ENCODE results near the gene EIF2AK3. TPM values are rescaled to one million over a fixed set of nuclear protein-coding genes. Genes with fewer than 3 reads are reported as not detected.

The EIF2AK3 gene
- total RNA-seq, 1 experiment from 2014 or later, result 18.4 TPM

Other genes starting within 250 kb of the EIF2AK3 start
- gene FOXI3, start 174.8 kb downstream of the EIF2AK3 start, total RNA-seq (2014; rRNA removed; shearing (Covaris generic); ENCODE audit: low replicate concordance), result not detected in 2 replicates
- gene RPIA, start 64.2 kb upstream of the EIF2AK3 start, total RNA-seq (2014; rRNA removed; shearing (Covaris generic); ENCODE audit: low replicate concordance), result 36.4 and 72.0 TPM in 2 replicates